Effector CD8-positive, alpha-beta T cell (primary cell): ENCODE results near the gene BHLHE23.

ENCODE experiments used
- DNase-seq: peaks from one replicate; lab custom pipeline; 2025; lab: John Stamatoyannopoulos, UW
- total RNA-seq, 4 experiments: gene quantifications; one replicate each; lab custom pipeline; 2026; lab: John Stamatoyannopoulos, UW

The BHLHE23 gene
- 0 reads per million in 4 experiments for total RNA-seq

GRCh38 chr20:63006540-63007359 is at the start of gene BHLHE23:
BHLHE23 (minus strand) TSS chr20:63006964; CDS start chr20:63006774, 190 bp downstream.
- no peak for DNase-seq

DNA sequence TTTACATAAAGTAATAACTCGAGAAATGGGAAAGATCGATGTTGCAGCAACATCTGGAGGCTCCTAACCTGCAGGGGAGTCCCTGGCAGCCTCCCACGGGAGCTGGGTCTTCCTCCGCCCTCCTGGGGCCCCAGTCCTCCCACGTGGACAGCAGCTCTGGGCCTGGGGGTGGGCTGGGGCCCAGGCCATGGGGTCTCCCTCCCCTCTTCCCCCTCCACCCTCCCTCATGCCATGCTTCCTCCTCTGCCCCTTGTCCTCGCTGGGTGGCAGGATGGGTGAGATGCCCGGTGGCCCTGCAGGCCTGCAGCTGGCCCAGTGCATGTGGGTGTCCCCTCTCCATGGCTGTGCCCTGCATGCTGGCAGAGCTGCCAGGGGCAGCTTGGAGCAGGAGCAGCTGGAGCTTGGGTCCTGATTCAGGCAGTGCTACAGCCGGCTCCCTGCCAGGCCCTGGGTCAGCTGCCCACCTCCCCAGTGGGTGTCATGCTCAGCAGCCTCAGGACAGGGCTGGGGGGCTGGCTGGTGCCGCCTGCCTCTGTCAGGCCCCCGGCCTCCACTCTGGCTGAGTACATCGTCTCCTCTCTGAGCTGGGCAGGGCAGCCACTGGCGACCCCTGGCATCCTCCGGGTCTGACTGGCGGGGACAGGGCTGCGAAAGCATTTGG is 48.9 kb upstream of the BHLHE23 start:
- DNase-seq, result no peak

GRCh38 chr20:63054681-63055240 is 48.0 kb upstream of the BHLHE23 start:
- no peak for DNase-seq

GRCh38 chr20:63054103-63054474 is 47.3 kb upstream of the BHLHE23 start:
- DNase-seq, result no peak

DNA sequence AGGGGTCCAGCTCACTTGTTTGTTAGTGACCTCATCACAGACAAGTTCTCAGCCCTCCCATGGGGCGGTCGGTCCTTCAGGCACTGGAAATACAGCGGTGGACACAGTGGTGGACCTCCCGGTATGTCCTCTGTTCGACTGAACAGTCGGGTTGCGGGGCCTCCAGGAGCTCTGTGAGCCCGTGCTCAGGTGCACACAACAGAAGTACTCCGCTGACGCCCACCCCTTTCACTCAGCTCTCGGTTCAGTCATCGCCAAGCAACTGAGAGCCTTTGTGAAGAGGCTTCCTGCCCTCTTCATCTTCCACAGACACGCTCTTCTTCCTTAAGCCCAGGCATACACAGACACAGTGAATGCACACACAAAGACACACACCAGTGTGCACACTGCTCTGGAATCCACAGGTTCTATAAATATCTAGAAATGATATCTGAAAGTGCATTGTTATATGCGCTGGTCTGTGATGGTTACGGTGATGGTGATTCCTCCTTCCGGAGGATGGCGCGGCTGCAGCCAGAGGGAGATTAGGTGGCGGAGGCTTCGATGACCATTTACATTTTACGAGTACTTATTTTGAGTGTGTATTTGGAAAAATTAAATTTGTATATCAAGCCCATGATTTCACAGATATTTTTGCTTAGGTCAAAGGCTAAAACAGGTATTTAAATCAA is 46.8 kb upstream of the BHLHE23 start:
- no peak for DNase-seq

- DNase-seq, result no peak
Observed at GRCh38 chr20:63052571-63053431, 46.0 kb upstream of the BHLHE23 start.

- DNase-seq, result no peak
Observed at GRCh38 chr20:63051911-63052310, 45.1 kb upstream of the BHLHE23 start.

- DNase-seq, result no peak
Observed at GRCh38 chr20:63051186-63051860, 44.6 kb upstream of the BHLHE23 start.

DNA sequence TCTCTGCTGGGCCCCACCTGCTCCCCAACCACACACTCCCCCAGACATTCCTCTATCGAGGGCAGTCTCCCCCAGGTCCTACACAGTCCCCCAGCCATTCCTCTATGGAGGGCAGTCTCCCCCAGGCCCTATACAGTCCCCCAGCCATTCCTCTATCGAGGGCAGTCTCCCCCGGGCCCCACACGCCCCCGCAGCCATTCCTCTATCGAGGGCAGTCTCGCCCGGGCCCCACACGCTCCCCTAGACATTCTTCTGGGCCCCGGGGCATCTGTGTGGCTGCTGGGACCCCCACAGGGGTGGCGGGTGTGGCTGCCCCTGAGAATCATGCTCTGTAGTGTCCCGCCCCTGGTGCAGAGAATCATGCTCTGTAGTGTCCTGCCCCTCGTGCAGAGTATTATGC is 43.6 kb upstream of the BHLHE23 start:
- DNase-seq, result no peak

DNA sequence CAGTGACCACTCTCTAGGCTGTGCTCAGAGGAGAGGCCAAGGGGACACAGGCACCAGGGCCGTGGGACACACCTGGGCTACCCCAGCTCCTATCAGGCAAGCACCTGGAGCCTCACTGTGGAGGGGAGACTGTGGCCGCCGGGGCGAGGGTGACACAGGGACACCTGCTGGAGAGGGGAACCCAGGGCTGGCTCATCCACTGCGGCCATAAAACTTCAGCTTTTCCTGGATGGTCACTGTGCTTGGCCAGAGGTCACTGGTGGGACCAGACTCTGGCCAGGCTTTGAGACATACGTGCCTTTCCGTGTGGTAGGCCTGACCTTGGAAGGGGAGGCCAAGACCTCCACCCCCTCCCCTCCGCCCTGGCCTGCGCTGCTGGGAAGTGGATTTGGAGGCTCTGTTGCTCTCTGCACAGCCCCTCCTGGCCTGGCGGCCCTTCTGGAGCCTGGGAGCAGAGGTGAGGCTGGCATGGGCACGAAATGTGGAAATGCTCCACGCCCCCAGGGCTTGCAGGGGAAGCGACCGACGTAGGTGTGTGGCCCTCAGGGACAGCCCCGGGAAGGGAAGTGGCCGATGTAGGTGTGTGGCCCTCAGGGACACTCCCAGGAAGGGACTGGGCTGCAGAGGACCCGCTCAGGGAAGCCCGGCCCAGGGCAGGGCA is 42.9 kb upstream of the BHLHE23 start:
- DNase-seq, result no peak

GRCh38 chr20:63049191-63049518 is 42.4 kb upstream of the BHLHE23 start:
- DNase-seq, result no peak

DNA sequence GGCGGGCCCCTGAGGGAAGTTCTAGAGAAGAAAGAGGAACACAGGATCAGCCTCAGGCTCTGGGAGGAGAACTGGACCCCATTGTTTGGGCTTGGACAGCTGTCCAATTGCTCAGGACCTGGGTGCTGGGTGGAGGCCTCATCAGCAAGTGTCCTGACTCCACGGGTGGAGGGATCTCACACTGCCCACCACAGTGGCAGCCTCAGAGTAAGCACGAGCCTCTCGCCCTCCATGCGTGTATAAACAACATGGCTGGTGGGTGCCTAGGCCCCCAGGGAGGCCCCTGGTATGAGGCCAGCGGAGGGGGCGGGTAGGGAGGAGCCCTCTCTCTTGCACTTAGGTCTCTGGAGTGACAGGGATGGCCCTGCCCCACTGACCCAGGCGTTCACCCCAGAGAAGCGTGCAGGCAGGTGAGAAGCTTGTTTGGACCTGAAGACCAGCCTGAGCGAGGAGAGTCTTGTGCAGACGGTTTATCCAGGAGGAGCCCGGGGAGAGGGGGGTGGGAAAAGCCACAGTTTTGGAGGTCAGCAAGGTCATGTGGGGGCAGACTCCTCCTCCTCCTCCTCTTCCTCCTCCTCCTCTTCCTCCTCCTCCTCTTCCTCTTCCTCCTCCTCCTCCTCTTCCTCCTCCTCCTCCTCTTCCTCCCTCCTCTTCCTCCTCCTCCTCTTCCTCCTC is 41.9 kb upstream of the BHLHE23 start:
- DNase-seq, result no peak

GRCh38 chr20:63047946-63048345 is 41.2 kb upstream of the BHLHE23 start:
- DNase-seq, result no peak

DNA sequence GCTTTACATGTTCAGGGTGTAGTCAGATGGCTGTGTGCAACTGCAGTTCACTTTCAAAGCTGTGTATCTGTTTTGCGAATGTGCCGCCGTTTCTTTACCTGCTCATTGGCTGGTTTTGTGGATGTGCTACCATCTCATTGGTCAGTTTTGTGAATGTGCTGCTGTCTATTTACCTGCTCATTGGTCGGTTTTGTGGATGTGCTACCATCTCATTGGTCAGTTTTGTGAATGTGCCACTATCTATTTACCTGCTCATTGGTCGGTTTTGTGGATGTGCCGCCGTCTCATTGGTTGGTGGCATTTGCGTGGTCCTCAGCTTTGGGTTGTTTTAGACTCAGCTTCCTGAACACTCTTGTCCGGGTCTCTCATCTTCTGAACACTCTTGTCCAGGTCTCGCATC is 40.5 kb upstream of the BHLHE23 start:
- no peak for DNase-seq

GRCh38 chr20:63046841-63047240 is 40.1 kb upstream of the BHLHE23 start:
- DNase-seq, result no peak

DNA sequence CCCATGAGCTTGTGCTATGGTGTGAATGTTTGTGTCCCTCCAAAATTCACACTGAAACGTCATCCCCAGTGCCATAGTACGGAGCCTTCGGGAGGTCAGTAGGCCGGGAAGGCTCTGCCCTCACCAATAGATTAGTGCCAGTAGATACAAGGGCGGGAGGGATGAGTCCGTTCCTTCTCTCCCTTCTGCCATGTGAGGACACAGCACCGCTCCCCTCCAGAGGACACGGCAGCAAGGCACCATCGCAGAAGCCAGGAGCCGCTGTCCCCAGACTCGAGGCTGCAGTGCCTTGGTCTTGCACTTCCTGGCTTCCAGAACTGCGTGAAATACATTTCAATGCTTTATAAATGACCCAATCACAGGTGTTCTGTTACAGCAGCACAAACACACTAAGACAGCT is 39.2 kb upstream of the BHLHE23 start:
- no peak for DNase-seq

DNA sequence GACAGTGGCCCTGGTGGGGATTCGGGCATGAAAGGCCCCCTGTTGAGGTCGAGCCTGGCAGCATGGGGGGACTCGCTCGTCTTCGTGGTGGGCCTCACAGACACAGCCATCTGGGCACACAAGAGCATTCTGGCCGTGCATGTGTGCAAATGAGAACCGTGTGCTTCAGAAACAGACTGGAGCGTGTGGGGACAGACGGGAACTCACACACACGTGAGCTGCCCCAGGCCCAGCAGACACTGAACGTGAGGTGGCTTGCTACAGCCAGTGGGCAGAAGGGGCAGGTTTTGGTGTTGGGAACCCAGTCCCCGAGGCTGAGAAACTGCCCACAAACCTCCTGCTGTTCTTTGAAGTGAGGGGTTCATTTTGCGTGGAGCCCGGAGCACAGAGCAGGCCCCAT is 38.6 kb upstream of the BHLHE23 start:
- no peak for DNase-seq

GRCh38 chr20:63044605-63045004 is 37.8 kb upstream of the BHLHE23 start:
- DNase-seq, result no peak

DNA sequence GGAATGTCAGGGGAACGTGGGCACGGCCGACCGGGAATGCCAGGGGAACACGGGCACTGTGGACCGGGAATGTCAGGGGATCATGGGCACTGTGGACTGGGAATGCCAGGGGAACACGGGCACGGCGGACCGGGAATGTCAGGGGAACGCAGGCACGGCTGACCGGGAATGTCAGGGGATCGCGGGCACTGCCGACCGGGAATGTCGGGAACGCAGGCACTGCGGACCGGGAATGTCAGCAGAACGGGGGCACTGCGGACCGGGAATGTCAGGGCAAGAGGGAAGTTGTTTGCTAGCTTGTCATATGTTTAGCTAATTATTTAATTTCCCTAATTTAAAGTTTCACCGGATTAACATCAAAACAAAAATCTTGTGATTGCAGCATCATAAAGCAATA is 37.4 kb upstream of the BHLHE23 start:
- no peak for DNase-seq
